ENCODE data around the gene SCAMP4. TPM values are rescaled to one million over a fixed set of nuclear protein-coding genes. Genes with fewer than 3 reads are reported as not detected.

SCAMP4 gene, protein sequence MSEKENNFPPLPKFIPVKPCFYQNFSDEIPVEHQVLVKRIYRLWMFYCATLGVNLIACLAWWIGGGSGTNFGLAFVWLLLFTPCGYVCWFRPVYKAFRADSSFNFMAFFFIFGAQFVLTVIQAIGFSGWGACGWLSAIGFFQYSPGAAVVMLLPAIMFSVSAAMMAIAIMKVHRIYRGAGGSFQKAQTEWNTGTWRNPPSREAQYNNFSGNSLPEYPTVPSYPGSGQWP
- total RNA-seq (2012; rRNA removed): 45.2 and 65.9 TPM in 2 replicates

DNA sequence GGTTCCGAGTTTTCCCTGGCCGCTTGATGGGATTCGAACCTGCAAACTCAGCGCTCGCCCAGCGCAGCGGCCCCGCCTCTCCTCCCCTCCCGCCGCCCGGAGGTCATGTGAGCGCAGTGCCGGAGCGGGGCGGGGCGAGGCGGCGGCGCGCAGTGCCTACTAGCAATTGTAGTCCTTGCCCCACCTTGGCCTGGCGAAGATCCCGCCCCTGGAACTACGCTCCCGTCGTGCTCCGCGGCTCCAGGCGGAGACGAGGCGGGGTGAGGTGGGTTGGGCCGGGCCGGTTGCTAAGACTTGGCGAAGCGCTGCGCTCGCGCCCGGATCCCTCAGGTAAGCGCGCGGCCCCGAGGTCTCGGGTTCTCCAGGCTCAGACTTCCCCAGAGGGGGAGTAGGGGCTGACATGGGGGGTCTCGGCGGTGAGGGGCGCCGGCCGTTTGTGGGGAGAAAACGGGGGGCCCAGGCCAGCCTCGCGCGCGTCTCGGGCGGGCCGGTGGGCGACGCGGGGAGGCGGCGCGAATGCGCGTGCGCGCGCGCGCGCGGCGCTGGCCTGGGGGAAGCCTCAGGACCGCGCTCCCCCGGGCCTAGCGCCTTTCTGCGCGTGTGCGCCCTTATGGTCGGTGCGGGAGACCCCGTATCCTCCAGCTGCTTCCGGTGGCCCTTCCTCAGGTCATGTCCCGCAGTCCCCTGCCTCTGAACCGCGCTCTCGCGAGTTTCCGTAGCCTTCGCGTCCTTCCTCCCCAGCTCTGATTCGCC, at the start of gene SCAMP4, which contains the start of gene ADAT3:
Gene SCAMP4 (plus strand): TSS at position 290 of the 753 bp plus-strand sequence. CDS start 9,621 bp downstream, outside the sequence.
Gene ADAT3 (plus strand): TSS at position 290 of the 753 bp plus-strand sequence. CDS start 6,649 bp downstream, outside the sequence.
- Histone ChIP-seq H3K27me3 (ENCODE audit: control insufficient read depth, insufficient read depth, low read length) (no peaks in the 10 kb centered on the region), H3K4me3 (ENCODE audit: low read length) (peak within 1 kb of the TSS; percentile 78), H3K4me1 (ENCODE audit: control insufficient read depth, insufficient read depth, low read length) (peaks cover 25% of the 10 kb centered on the region), H3K9ac (ENCODE audit: low read depth, low read length) (peak within 1 kb of the TSS; percentile 86), H3K36me3 (ENCODE audit: insufficient read depth, low read length) (peaks cover 4% of the 10 kb centered on the region), H3K4me2 (ENCODE audit: low read length) (peak within 1 kb of the TSS; percentile 98), H3K9me3 (replicated peaks; ENCODE audit: low read length) (no peaks in the 10 kb centered on the region)

DNA sequence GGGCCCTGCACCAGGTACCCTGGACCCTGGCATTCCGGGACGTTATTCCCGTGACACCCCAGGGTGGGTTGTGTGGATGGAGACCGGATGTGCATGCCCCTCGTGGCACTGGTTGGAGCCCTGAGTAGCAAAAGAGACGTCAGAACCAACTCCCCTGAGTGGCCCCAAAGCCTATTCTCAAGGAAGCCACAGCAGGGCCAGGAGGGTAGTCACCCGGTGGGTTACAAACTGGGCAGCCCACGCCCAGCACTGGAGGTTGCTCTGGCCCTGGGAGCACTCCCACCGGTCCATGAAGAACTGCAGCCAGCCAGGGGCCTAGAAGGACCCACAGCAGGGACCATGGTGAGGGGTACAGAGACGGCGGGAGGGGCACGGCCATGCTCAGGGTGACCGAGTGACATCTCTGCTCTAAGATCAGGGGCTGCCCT, 49.4 kb upstream of the SCAMP4 start:
- peak overlapping the region; percentile 86 for H3K9ac ChIP-seq (ENCODE audit: low read depth, low read length)
- H3K27me3 ChIP-seq (ENCODE audit: control insufficient read depth, insufficient read depth, low read length): no peaks in the 10 kb centered on the region
- H3K4me1 ChIP-seq (ENCODE audit: control insufficient read depth, insufficient read depth, low read length): peaks cover 62% of the 10 kb centered on the region
- H3K4me3 ChIP-seq (ENCODE audit: low read length): peak overlapping the region; percentile 72
- no peaks in the 10 kb centered on the region for H3K9me3 ChIP-seq (replicated peaks; ENCODE audit: low read length)
- H3K4me2 ChIP-seq (ENCODE audit: low read length): peak overlapping the region; percentile 97
- H3K36me3 ChIP-seq (ENCODE audit: insufficient read depth, low read length): peaks cover 2% of the 10 kb centered on the region

DNA sequence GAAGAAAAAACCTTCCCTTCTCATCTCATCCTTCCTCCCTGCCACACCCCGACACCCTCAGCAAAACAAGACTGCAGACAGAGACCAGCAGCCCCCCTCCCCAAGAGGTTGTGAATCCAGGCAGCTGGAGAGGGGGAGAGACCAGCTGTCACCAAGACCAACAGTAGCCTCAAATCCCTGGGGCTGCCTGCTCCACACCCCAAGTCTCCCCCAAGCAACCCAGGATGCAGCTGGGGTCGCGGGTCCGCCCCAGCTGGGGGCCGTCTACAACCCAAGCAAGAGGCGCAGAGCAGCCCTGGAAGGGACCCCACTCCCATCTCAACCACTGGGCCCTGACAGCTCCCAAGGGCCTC, 48.9 kb upstream of the SCAMP4 start:
- H3K9me3 ChIP-seq (replicated peaks; ENCODE audit: low read length): no peaks in the 10 kb centered on the region
- H3K27me3 ChIP-seq (ENCODE audit: control insufficient read depth, insufficient read depth, low read length): no peaks in the 10 kb centered on the region
- peak overlapping the region; percentile 97 for H3K4me2 ChIP-seq (ENCODE audit: low read length)
- peak overlapping the region; percentile 86 for H3K9ac ChIP-seq (ENCODE audit: low read depth, low read length)
- H3K36me3 ChIP-seq (ENCODE audit: insufficient read depth, low read length): peaks cover 2% of the 10 kb centered on the region
- peak overlapping the region; percentile 72 for H3K4me3 ChIP-seq (ENCODE audit: low read length)
- H3K4me1 ChIP-seq (ENCODE audit: control insufficient read depth, insufficient read depth, low read length): peaks cover 67% of the 10 kb centered on the region

DNA sequence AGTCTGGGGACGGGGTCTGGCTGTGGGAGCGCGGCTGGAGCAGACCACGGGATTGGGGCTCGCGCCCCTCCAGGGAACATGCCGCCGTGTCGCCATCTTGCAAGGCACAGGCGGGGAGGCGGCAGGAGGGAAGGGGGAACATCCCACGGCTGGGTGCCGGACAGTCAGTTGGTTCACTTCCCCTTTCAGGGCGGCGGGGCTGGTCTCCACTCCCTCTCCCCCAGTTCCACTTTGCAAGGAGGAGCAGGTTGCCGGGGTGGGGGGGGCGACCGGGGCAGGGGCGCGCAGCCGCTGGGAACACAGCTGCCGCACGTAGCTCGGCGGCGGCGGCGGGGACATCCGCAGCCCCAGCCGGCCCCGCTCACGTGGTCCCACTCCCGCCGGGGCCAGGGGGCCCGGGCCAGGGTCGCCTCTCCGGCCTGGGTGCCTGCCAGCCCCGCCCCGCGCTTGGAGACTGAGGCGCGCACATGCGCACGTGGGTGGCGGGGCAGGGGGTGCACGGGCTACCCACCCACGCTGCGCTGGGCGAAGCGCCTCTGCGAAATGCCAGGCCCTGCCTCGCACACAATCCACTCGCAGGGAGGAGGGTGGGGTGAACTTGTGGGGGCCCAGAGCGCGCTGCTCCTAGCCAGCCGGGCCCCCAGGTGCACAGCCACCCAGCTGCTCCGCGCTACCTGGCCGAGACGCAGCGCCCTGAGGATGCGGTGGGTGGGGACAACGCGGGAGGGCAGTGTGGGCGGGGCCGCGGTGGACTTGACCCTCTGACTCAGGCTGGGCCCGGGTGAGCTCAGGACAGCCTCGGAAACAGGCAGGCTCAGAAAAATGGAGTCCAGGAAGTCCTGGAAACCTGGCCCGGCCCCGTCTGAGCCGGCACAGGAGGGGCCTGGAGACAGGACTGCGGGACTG, 48.2 kb upstream of the SCAMP4 start:
- peak overlapping the region; percentile 86 for H3K9ac ChIP-seq (ENCODE audit: low read depth, low read length)
- H3K36me3 ChIP-seq (ENCODE audit: insufficient read depth, low read length): no peaks in the 10 kb centered on the region
- H3K4me2 ChIP-seq (ENCODE audit: low read length): peak overlapping the region; percentile 97
- no peaks in the 10 kb centered on the region for H3K27me3 ChIP-seq (ENCODE audit: control insufficient read depth, insufficient read depth, low read length)
- H3K4me3 ChIP-seq (ENCODE audit: low read length): peak overlapping the region; percentile 72
- peaks cover 70% of the 10 kb centered on the region for H3K4me1 ChIP-seq (ENCODE audit: control insufficient read depth, insufficient read depth, low read length)
- H3K9me3 ChIP-seq (replicated peaks; ENCODE audit: low read length): no peaks in the 10 kb centered on the region

DNA sequence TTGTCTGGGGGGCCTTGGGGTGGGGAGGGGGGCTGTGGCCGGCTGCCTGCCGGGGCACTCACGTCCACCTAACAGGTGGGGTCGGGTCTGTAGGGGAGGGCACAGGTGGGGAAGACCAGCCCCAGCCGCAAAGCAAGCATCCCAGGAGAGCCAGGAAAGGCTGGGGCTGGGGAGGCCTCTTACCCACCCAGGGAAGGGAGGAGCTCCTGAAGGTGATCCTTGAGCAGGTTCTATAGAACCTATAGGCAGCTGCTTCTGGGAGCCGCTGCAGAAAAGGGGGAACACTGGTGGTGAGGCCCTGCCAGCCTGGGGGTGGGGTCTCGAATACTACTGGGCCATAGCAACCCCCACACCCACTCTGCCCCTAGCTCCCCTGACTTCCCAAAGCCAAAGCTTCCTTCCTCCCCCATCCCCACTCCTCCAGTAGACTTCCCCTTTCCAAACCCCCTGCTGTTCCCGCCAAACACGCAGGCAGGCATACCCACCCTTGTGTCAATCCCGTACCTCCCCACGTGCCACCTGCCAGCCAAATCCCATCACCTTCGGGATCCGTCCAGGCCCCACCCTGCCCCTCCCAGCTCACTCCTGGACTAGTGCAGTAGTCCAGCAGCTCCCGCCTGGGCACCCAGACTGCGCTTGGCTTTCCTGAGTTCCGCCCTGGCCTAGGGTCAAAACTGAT, 47.4 kb upstream of the SCAMP4 start:
- peak overlapping the region; percentile 86 for H3K9ac ChIP-seq (ENCODE audit: low read depth, low read length)
- H3K4me1 ChIP-seq (ENCODE audit: control insufficient read depth, insufficient read depth, low read length): peaks cover 70% of the 10 kb centered on the region
- peak overlapping the region; percentile 72 for H3K4me3 ChIP-seq (ENCODE audit: low read length)
- H3K27me3 ChIP-seq (ENCODE audit: control insufficient read depth, insufficient read depth, low read length): no peaks in the 10 kb centered on the region
- H3K9me3 ChIP-seq (replicated peaks; ENCODE audit: low read length): no peaks in the 10 kb centered on the region
- no peaks in the 10 kb centered on the region for H3K36me3 ChIP-seq (ENCODE audit: insufficient read depth, low read length)
- H3K4me2 ChIP-seq (ENCODE audit: low read length): peak overlapping the region; percentile 97

DNA sequence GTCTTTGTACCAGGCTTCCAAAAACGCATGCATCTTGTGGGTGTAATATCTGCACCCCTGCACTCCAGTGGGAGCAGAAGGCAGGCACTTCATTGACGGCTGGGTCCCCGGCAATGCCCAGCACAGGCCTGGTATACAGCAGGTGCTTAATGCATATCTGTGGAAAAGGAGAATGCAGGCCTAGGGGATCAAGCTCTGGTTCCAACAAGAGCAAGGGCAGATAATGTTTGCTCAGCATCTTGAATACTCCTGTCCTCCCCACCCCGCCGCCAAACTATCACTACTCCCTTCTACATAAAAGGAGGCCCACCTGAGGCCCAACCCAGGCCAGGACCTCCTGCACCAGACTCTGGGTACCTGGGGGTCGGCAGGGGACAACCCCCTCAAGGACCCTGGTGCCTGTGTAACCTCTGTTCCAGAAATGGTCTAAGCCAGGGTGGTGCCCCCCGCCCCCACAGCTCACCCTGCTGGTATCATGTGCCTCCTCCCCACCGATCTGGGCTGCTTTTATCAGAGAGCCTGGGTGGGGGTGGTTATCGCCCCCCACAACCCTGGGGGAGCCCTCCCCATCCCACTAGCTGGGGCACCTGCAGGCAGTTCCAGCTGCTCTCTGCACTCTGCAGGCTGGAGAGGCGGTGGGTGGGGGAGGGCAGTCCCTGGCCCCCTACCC, 46.7 kb upstream of the SCAMP4 start:
- Histone ChIP-seq H3K9ac (ENCODE audit: low read depth, low read length) (no peak overlapping the region), H3K4me1 (ENCODE audit: control insufficient read depth, insufficient read depth, low read length) (peaks cover 68% of the 10 kb centered on the region), H3K4me2 (ENCODE audit: low read length) (peak overlapping the region; percentile 97), H3K36me3 (ENCODE audit: insufficient read depth, low read length) (no peaks in the 10 kb centered on the region), H3K9me3 (replicated peaks; ENCODE audit: low read length) (no peaks in the 10 kb centered on the region), H3K27me3 (ENCODE audit: control insufficient read depth, insufficient read depth, low read length) (no peaks in the 10 kb centered on the region), H3K4me3 (ENCODE audit: low read length) (no peak overlapping the region)

DNA sequence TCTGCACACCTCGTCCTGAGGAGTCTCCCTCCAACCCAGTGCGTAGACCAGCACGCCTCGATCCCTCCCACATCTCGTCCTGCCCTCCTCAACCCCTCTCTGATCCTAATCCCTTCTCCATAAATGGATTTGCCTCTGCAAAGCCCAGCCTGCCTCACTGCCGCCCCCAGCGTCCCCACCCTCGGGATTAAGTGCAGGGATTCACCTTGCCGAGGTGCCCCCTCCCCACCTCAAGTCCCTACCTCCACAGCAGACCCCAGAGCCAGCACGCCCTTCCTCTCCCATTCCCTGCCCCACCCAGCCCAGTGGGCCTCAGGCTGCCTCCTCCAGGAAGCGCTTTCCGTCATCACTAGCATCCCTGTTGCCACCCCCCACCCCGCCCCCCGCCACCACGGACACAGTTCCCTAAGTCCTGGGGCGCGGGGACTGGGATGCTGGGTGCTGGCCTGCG, 45.8 kb upstream of the SCAMP4 start:
- Histone ChIP-seq H3K36me3 (ENCODE audit: insufficient read depth, low read length) (no peaks in the 10 kb centered on the region), H3K9me3 (replicated peaks; ENCODE audit: low read length) (no peaks in the 10 kb centered on the region), H3K27me3 (ENCODE audit: control insufficient read depth, insufficient read depth, low read length) (no peaks in the 10 kb centered on the region), H3K4me1 (ENCODE audit: control insufficient read depth, insufficient read depth, low read length) (peaks cover 66% of the 10 kb centered on the region), H3K4me2 (ENCODE audit: low read length) (peak overlapping the region; percentile 94), H3K9ac (ENCODE audit: low read depth, low read length) (no peak overlapping the region), H3K4me3 (ENCODE audit: low read length) (no peak overlapping the region)

DNA sequence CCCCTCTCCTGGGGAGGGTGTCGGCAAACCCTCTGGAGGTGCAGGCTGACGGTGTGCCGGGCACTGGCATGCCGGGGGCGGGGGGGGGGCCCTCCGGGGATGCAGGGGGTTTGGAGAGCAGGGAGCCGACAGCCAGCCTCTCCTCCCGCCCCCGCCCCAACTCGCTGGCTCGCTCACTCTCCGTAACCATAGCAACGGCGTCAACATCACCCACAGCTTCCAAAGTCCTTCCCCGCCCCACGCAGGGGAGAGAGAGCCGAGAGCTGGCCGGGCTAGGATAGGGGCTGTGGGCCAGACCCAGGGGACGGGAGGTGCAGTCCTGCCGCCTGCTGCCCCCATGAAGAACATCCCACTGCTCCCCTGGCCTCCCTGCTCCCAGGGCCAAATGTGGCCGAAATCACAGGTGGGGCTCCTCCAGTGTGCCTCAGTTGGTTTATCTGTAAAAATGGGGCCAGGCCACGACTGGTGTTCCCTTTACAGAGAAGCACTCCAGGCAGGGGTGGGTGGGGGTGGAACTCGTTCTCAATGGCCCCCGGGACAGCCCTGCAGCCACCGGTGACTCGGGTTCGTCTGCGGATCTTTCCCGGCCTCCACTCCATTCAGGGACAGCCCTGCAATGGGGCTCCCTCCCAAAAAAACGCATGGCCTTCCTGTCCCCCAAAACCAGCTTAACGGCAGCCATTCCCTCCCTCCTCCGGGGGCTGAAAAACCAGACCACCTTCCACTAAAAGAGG, 45.0 kb upstream of the SCAMP4 start:
- Histone ChIP-seq H3K9ac (ENCODE audit: low read depth, low read length) (peak overlapping the region; percentile 88), H3K9me3 (replicated peaks; ENCODE audit: low read length) (no peaks in the 10 kb centered on the region), H3K4me3 (ENCODE audit: low read length) (peak overlapping the region; percentile 99), H3K4me1 (ENCODE audit: control insufficient read depth, insufficient read depth, low read length) (peaks cover 62% of the 10 kb centered on the region), H3K27me3 (ENCODE audit: control insufficient read depth, insufficient read depth, low read length) (no peaks in the 10 kb centered on the region), H3K4me2 (ENCODE audit: low read length) (peak overlapping the region; percentile 94), H3K36me3 (ENCODE audit: insufficient read depth, low read length) (no peaks in the 10 kb centered on the region)

DNA sequence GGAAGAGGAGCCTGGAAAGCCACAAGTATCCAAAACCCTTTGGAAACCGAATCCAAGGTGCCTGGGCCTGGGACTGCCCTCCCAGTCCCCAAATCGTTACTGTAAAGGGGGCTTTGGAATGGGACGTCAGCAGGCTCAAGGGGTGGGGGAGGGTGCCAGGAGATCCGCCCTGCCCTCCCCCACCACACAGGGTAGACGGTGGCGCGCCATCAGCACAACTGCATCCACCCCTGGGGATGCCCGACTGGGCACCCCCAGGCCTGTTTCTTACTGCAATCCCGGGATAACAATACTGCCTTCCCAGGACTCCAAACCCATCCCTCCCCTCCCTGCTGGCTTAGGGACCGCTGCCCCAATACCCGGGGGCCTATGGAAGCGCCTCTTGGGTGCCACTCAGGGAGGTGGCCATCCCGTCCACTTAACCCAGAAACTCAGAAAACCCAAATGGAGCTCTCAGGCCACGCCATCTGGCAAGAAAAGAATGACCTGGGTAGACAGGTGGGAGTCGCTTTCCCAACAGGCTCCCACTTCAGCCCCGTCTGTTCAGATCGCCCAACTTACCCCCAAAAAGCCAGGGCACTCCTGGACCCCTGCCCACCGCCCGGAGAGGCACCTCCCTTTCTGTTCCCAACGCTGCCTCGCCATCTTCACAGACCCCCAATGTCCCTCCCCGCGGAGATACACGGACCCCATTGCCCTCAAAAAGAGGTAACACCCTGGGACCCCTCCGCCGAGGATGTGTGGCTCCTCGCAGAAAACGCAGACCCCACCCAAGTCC, 44.2 kb upstream of the SCAMP4 start:
- peaks cover 55% of the 10 kb centered on the region for H3K4me1 ChIP-seq (ENCODE audit: control insufficient read depth, insufficient read depth, low read length)
- peak overlapping the region; percentile 99 for H3K4me3 ChIP-seq (ENCODE audit: low read length)
- peak overlapping the region; percentile 94 for H3K4me2 ChIP-seq (ENCODE audit: low read length)
- H3K9me3 ChIP-seq (replicated peaks; ENCODE audit: low read length): no peaks in the 10 kb centered on the region
- peak overlapping the region; percentile 88 for H3K9ac ChIP-seq (ENCODE audit: low read depth, low read length)
- H3K36me3 ChIP-seq (ENCODE audit: insufficient read depth, low read length): no peaks in the 10 kb centered on the region
- no peaks in the 10 kb centered on the region for H3K27me3 ChIP-seq (ENCODE audit: control insufficient read depth, insufficient read depth, low read length)
